ENCODE results near the gene SPATS2L. TPM values are rescaled to one million over a fixed set of nuclear protein-coding genes. Genes with fewer than 3 reads are reported as not detected.

The SPATS2L gene
- total RNA-seq, 1 experiment from 2014 or later = 174 TPM

Other genes with a start within 250 kb of the SPATS2L start
- 10.4 and 13.0 TPM in 2 replicates for gene KCTD18, start 203.4 kb downstream of the SPATS2L start, total RNA-seq (2014; rRNA removed)
- 23.5 and 25.6 TPM in 2 replicates for gene SGO2, start 219.5 kb downstream of the SPATS2L start, total RNA-seq (2014; rRNA removed)